ENCODE data around the gene FGF11.

FGF11 gene

DNA sequence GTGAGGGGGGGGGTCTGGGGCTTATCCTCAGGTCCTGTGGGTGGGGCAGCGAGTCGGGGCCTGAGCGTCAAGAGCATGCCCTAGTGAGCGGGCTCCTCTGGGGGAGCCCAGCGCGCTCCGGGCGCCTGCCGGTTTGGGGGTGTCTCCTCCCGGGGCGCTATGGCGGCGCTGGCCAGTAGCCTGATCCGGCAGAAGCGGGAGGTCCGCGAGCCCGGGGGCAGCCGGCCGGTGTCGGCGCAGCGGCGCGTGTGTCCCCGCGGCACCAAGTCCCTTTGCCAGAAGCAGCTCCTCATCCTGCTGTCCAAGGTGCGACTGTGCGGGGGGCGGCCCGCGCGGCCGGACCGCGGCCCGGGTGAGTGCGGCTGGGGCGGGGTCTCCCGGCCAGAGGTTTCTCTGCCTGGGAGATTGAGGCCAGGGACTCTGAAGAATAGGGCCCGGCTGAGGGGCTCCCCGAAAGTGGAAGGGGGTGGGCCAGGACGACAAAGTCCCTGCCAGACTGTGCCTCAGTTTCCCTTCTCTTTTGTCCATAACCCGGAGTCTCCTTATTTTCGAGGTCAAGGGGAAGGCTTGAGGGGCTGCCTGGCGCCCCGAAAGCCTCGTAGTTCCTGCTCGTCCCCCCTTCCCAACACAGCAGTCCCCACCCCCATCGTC, at the start of gene FGF11:
Gene FGF11, plus strand, starts transcription at position 51 of the 651 bp plus-strand sequence. Its CDS starts 109 bp downstream, at position 160.
- peak; percentile 33 for DNase-seq (ENCODE audit: low read depth)
- H3K9ac ChIP-seq (ENCODE audit: low read length): peak within 1 kb of the TSS; percentile 54
- peaks cover 15% of the 10 kb centered on the region for H3K27me3 ChIP-seq (replicated peaks; ENCODE audit: control insufficient read depth, insufficient read depth, low read length)
- no peaks in the 10 kb centered on the region for H3K36me3 ChIP-seq (ENCODE audit: control insufficient read depth, insufficient read depth, low read length, severe bottlenecking)
- H3K4me3 ChIP-seq (ENCODE audit: low read length): peak within 1 kb of the TSS; percentile 71
- peaks cover 28% of the 10 kb centered on the region for H3K4me1 ChIP-seq (ENCODE audit: control insufficient read depth, insufficient read depth, low read length)
- H3K9me3 ChIP-seq (ENCODE audit: control insufficient read depth, low read length): no peaks in the 10 kb centered on the region

DNA sequence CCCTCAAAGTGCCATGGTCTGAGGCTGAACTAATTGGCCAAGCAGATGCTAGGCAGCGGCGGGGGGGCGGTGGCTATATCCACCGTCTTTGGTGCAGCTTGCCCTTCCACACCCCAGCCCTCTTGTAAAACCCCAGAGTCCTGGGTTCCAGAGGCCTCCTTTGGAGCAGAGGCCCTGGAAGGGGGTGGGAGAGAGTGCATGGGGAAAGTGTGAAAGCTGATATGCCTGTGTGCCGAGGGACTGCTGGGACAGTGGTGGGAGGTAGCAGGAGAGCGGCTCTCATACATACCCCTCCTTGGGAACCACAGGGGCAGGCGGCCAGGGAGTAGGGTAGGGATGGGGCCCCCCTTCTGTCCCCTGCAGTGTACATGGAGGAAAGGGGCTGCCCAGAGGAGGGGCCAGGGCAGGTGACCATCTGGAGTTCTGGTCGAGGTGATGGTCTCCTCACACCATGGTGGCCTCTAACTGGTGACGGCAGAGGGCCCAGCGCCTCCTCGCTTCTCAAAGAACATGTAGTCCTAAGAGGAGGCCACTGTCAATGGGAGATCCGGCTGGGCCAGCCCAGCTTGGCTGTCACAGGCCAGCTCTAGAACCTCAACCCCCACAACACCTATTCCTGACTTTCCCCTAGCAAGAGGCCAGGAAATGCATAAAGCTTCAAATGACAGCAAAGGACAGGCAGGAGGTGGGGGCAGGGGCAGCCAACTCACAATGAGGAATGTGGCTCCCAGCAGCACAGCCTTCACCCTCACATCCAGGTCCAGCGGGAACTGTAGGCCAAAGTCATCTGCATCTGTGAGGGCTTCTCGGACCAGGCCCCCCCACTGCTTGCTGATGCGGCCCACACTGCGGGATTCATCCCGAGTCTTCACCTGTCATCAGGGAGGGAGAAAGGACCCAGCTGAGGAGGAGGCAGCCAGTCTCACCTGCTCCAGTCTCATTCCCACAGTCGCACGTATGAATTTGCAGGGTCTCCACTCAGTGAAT, 49.1 kb upstream of the FGF11 start:
- no peak for DNase-seq (ENCODE audit: low read depth)
- Histone ChIP-seq H3K4me1 (ENCODE audit: control insufficient read depth, insufficient read depth, low read length) (peaks cover 3% of the 10 kb centered on the region), H3K4me3 (ENCODE audit: low read length) (no peak overlapping the region), H3K9me3 (ENCODE audit: control insufficient read depth, low read length) (no peaks in the 10 kb centered on the region), H3K36me3 (ENCODE audit: control insufficient read depth, insufficient read depth, low read length, severe bottlenecking) (peaks cover 48% of the 10 kb centered on the region), H3K9ac (ENCODE audit: low read length) (no peak overlapping the region), H3K27me3 (replicated peaks; ENCODE audit: control insufficient read depth, insufficient read depth, low read length) (no peaks in the 10 kb centered on the region)

DNA sequence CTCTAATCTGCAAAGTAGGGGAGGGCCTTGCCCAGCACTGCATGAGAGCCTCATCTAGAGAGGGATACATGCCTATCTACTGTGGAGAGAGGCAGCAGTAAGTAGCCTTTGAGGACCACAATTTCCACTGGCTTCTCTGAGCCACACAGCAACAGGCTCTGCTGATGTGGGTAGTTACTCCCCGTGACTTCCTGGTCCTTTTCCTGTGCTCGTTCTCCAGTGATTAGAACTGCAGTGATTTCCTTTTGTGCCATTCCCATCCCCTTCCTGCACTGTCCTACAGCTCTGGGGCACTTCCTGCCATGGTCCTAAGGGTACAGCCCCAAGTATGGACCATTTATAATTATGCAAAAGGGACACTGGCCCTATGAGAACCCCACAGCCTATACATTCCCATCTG, 48.0 kb upstream of the FGF11 start:
- Histone ChIP-seq H3K9me3 (ENCODE audit: control insufficient read depth, low read length) (no peaks in the 10 kb centered on the region), H3K4me1 (ENCODE audit: control insufficient read depth, insufficient read depth, low read length) (peaks cover 3% of the 10 kb centered on the region), H3K36me3 (ENCODE audit: control insufficient read depth, insufficient read depth, low read length, severe bottlenecking) (peaks cover 48% of the 10 kb centered on the region), H3K9ac (ENCODE audit: low read length) (no peak overlapping the region), H3K27me3 (replicated peaks; ENCODE audit: control insufficient read depth, insufficient read depth, low read length) (no peaks in the 10 kb centered on the region), H3K4me3 (ENCODE audit: low read length) (no peak overlapping the region)
- no peak for DNase-seq (ENCODE audit: low read depth)

DNA sequence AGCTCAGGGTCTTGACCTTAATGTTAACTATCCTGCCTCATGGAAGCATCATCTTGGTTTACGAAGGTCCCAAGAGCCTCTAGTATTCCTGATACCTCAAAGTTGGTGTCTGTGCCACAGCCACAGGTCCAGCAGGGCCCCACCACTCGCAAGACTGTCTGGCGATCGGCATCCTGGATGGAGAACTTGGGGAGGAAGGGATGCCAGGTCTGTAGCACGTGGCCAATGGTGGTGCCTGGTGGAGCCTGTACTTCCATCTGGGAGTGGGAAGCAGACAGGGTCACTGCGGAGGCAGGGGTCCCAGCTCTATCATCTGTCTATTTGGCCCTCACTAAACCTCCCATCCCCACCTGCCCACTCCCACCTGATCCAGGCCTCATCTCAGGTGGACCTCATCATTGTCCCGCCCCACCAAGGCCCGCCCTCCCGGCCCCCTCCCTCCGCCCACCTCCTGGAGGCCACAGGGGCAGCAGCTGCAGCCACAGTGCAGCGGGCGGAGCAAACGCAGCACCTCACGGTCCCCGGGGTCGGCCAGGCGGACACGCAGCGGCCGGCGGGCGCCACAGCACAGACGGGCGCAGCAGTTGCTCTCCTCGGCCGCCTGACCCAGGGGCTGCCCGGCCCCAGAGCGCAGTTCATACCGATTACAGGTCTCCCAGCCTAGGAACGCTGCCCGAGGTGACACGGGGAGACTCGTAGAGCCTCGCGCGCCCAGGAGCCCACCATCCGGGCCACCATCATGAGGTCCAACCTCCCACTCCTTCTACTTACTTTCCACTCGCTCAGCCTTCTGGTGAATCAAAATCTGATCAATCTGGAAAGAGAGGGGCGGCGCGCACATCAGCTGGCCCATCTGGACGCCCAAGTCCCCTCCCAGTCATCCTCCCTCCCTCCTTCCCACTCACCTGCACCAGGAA, 46.4 kb upstream of the FGF11 start:
- no peaks in the 10 kb centered on the region for H3K9me3 ChIP-seq (ENCODE audit: control insufficient read depth, low read length)
- peak overlapping the region; percentile 92 for H3K9ac ChIP-seq (ENCODE audit: low read length)
- H3K36me3 ChIP-seq (ENCODE audit: control insufficient read depth, insufficient read depth, low read length, severe bottlenecking): peaks cover 46% of the 10 kb centered on the region
- no peaks in the 10 kb centered on the region for H3K27me3 ChIP-seq (replicated peaks; ENCODE audit: control insufficient read depth, insufficient read depth, low read length)
- no peak for DNase-seq (ENCODE audit: low read depth)
- peaks cover 3% of the 10 kb centered on the region for H3K4me1 ChIP-seq (ENCODE audit: control insufficient read depth, insufficient read depth, low read length)
- peak overlapping the region; percentile 91 for H3K4me3 ChIP-seq (ENCODE audit: low read length)

DNA sequence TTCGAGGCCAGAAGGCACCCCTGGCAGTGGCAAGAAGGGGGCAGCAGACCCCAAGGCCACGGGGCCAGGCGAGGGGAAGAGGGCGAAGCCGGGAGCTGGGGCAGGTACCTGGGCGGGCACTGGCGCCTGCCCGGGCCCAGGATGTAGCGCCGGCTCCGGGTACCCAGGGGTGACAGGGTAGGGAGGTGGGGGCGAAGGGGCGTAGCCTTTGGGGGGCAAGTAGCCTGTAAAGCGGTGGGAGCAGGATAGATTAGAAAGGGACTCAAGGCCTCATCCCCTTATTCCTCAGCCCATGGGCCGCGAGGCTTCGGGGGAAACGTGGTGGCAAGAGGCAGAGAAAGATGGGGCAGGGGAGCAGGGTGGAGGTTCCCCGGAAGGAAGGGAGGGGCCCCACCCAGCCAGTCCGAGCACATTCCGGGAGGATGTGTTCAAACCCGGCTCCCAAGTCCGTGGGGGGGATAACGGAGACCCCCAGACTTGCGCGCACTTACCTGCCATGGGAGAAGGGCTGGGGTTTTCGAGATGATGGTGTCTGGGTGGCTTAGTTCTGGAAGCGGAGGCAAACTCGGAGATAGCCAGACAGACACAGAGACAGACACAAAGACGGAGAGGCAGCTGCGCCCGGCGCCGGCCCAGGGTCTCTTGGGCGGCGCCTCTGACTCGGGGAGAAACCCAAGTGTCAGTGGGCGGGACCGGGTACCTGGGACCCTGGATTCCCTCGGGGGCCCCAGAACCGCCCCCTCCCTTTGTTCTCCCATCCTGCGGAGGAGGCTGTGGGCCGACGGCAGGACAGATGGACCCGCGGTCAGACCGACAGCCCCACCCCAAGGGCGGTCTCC, 45.5 kb upstream of the FGF11 start:
- Histone ChIP-seq H3K4me1 (ENCODE audit: control insufficient read depth, insufficient read depth, low read length) (peaks cover 3% of the 10 kb centered on the region), H3K9me3 (ENCODE audit: control insufficient read depth, low read length) (no peaks in the 10 kb centered on the region), H3K4me3 (ENCODE audit: low read length) (peak overlapping the region; percentile 91), H3K36me3 (ENCODE audit: control insufficient read depth, insufficient read depth, low read length, severe bottlenecking) (peaks cover 39% of the 10 kb centered on the region), H3K27me3 (replicated peaks; ENCODE audit: control insufficient read depth, insufficient read depth, low read length) (no peaks in the 10 kb centered on the region), H3K9ac (ENCODE audit: low read length) (peak overlapping the region; percentile 92)
- peak; percentile 55 for DNase-seq (ENCODE audit: low read depth)

DNA sequence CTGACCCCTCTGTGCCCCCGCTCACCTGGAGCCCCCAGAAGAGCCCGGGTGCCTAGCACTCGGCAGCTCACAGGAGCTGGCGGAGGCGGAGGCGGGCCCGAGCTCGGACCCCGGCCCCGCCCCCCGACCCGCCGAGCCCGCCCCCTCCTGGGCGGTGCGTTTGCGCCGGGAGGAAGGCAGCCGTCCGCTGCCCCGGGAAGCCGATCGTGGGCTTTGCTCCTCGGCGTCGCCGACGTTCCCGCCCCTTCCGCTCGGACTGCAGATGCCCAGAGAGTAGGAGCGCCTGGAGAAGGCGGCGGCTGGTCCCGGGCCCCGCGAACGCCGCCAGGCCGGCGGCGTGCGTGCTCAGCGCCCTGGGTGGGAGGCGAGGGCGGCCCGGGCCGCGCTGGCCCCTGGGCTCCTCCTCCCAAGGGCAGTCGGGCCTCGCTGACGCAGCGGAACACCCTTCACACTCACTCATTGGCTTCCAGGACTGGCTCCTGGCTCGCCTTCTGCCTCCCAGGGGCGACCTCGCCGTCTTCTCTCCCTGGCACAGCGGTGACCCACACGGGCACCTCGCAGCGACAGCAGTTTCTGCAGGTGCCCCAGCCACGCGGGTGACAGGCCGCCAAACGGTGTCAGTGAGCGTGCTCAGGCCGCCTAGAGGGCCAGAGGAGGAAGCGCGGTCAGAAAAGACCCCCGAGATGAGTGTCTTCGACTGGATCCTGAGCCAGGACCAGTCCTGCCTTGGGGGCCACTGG, 44.7 kb upstream of the FGF11 start, which contains the start of gene PLSCR3:
Gene PLSCR3, minus strand, starts transcription at position 74 of the 740 bp plus-strand sequence. CDS start 415 bp downstream, outside the sequence.
- Histone ChIP-seq H3K36me3 (ENCODE audit: control insufficient read depth, insufficient read depth, low read length, severe bottlenecking) (peaks cover 31% of the 10 kb centered on the region), H3K9me3 (ENCODE audit: control insufficient read depth, low read length) (no peaks in the 10 kb centered on the region), H3K4me3 (ENCODE audit: low read length) (peak within 1 kb of the TSS; percentile 91), H3K4me1 (ENCODE audit: control insufficient read depth, insufficient read depth, low read length) (peaks cover 3% of the 10 kb centered on the region), H3K27me3 (replicated peaks; ENCODE audit: control insufficient read depth, insufficient read depth, low read length) (no peaks in the 10 kb centered on the region), H3K9ac (ENCODE audit: low read length) (peak within 1 kb of the TSS; percentile 92)
- DNase-seq (ENCODE audit: low read depth): peak; percentile 91

DNA sequence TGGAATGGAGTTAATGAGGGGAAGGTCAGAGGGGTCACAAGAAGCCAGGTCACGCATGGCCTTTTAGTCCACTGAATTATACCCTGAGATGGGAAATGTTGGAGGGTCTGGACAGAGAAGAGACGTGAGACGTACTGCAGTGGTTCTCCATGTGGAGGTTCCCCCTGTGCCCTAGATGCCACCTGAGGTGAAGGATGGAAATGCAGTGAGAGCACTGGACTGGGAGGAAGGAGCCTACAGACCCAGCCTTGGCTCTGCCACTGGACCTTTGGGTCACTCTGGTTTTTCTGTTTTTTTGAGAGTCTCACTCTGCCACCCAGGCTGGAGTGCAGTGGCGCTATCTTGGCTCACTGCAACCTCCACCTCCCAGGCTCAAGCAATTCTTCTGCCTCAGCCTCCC, 43.2 kb upstream of the FGF11 start:
- DNase-seq (ENCODE audit: low read depth): no peak
- Histone ChIP-seq H3K36me3 (ENCODE audit: control insufficient read depth, insufficient read depth, low read length, severe bottlenecking) (peaks cover 16% of the 10 kb centered on the region), H3K27me3 (replicated peaks; ENCODE audit: control insufficient read depth, insufficient read depth, low read length) (no peaks in the 10 kb centered on the region), H3K9ac (ENCODE audit: low read length) (no peak overlapping the region), H3K4me1 (ENCODE audit: control insufficient read depth, insufficient read depth, low read length) (peaks cover 3% of the 10 kb centered on the region), H3K4me3 (ENCODE audit: low read length) (no peak overlapping the region), H3K9me3 (ENCODE audit: control insufficient read depth, low read length) (no peaks in the 10 kb centered on the region)

DNA sequence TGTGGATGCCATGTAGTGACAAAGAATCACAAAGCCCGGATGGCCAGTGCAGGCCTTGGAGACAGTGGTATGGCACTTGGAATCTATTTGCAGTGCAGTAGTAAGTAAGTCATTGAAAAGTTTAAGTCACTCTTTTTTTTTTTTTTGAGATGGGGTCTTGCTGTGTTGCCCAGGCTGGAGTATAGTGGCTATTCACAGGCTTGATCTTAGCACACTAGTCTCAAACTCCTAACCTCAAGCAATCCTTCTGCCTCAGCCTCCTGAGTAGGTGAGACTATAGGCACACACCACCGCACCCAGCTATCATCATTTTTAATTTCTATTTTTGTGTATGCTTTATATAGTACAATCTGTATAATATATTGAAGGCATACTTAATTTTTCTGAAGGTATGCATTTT, 40.7 kb upstream of the FGF11 start:
- H3K27me3 ChIP-seq (replicated peaks; ENCODE audit: control insufficient read depth, insufficient read depth, low read length): no peaks in the 10 kb centered on the region
- H3K4me3 ChIP-seq (ENCODE audit: low read length): no peak overlapping the region
- peaks cover 10% of the 10 kb centered on the region for H3K4me1 ChIP-seq (ENCODE audit: control insufficient read depth, insufficient read depth, low read length)
- no peak overlapping the region for H3K9ac ChIP-seq (ENCODE audit: low read length)
- no peaks in the 10 kb centered on the region for H3K9me3 ChIP-seq (ENCODE audit: control insufficient read depth, low read length)
- DNase-seq (ENCODE audit: low read depth): no peak
- no peaks in the 10 kb centered on the region for H3K36me3 ChIP-seq (ENCODE audit: control insufficient read depth, insufficient read depth, low read length, severe bottlenecking)

DNA sequence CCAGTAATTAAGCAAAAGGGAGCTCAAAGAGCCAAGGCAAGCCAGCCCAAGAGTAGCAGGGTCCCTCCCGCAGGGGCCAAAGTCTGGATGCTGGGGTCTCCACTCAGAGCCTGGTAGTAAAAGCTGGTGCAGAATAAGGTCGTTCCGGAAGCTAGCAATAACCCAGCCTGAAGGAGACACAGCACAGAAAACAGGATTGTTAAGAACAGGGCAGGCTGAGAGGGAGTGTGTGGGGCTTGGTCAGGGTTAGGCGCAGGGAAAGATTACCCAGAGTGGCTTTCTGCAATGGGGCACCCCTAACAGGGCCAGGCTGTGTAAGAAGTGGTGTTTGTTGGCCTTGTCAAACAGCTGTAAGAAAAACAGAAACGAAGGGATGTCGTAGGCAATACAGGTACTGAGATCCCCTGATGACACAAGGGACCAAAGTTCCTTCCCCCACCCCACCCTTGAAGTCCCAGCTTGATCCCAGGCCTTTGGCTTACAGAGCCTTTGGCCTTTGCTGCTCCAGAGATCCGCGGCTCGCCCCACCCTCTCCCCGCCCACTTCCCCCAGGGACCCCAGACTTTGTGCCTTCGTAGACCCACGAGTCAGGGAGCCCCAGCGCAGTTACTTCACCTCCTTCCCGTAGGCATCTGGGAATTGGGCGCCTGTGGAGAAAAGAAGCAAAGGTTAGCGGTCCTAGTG, 36.1 kb upstream of the FGF11 start:
- no peak for DNase-seq (ENCODE audit: low read depth)
- no peaks in the 10 kb centered on the region for H3K36me3 ChIP-seq (ENCODE audit: control insufficient read depth, insufficient read depth, low read length, severe bottlenecking)
- H3K4me1 ChIP-seq (ENCODE audit: control insufficient read depth, insufficient read depth, low read length): peaks cover 13% of the 10 kb centered on the region
- peak overlapping the region; percentile 85 for H3K4me3 ChIP-seq (ENCODE audit: low read length)
- H3K9me3 ChIP-seq (ENCODE audit: control insufficient read depth, low read length): no peaks in the 10 kb centered on the region
- peak overlapping the region; percentile 95 for H3K9ac ChIP-seq (ENCODE audit: low read length)
- no peaks in the 10 kb centered on the region for H3K27me3 ChIP-seq (replicated peaks; ENCODE audit: control insufficient read depth, insufficient read depth, low read length)
